GM19351 (cell line): ENCODE measurements around the gene DNAAF3.
"Not testable (repeated sequence)": the region's sequence is repeated elsewhere in the genome, so short reads cannot be mapped to it uniquely, and the experiment has no call there.

Experiments
- ATAC-seq: cut with Tn5 transposase; IDR thresholded peaks from one replicate; pipeline ENCODE4 v1.9.1; 2021; ENCODE audit warnings: mild to moderate bottlenecking, moderate library complexity; ENCODE audit not compliant: unreplicated experiment

Gene DNAAF3

GRCh38 chr19:55166530-55167268 is at the start of gene DNAAF3:
Gene DNAAF3 (minus strand): TSS chr19:55166613. CDS start chr19:55166413, 200 bp downstream.
- ATAC-seq: peak; percentile 82

- no peak for ATAC-seq
Measured at GRCh38 chr19:55213547-55213946, 47.1 kb upstream of the DNAAF3 start.

GRCh38 chr19:55212447-55212846 is 46.0 kb upstream of the DNAAF3 start:
- no peak for ATAC-seq

- ATAC-seq: no peak
Measured at GRCh38 chr19:55209693-55210472, 43.5 kb upstream of the DNAAF3 start.

GRCh38 chr19:55208880-55209692 is 42.7 kb upstream of the DNAAF3 start, which contains the start of gene PTPRH:
Gene PTPRH (minus strand): TSS chr19:55209501. CDS start chr19:55209433, 68 bp downstream.
- no peak for ATAC-seq

GRCh38 chr19:55206664-55207500 is 40.5 kb upstream of the DNAAF3 start:
- ATAC-seq: no peak

- not testable (repeated sequence) for ATAC-seq
Measured at GRCh38 chr19:55202199-55202598, 35.8 kb upstream of the DNAAF3 start.

GRCh38 chr19:55199620-55200204 is 33.3 kb upstream of the DNAAF3 start:
- ATAC-seq: no peak

GRCh38 chr19:55198651-55199050 is 32.2 kb upstream of the DNAAF3 start:
- no peak for ATAC-seq

GRCh38 chr19:55197528-55197927 is 31.1 kb upstream of the DNAAF3 start:
- no peak for ATAC-seq

GRCh38 chr19:55196803-55197202 is 30.4 kb upstream of the DNAAF3 start:
- no peak for ATAC-seq

- no peak for ATAC-seq
Measured at GRCh38 chr19:55193481-55193880, 27.1 kb upstream of the DNAAF3 start.

- ATAC-seq: no peak
Measured at GRCh38 chr19:55189403-55189835, 23.0 kb upstream of the DNAAF3 start.

GRCh38 chr19:55188625-55189024 is 22.2 kb upstream of the DNAAF3 start:
- no peak for ATAC-seq

- ATAC-seq: no peak
Measured at GRCh38 chr19:55186080-55186479, 19.7 kb upstream of the DNAAF3 start.

- no peak for ATAC-seq
Measured at GRCh38 chr19:55181740-55182139, 15.3 kb upstream of the DNAAF3 start.

GRCh38 chr19:55179606-55180484 is 13.4 kb upstream of the DNAAF3 start, which contains the start of gene SYT5:
Gene SYT5 (minus strand): TSS chr19:55180289. CDS start chr19:55179041, 1,248 bp downstream.
- ATAC-seq: no peak

- ATAC-seq: peak; percentile 83
Measured at GRCh38 chr19:55178781-55179599, 12.6 kb upstream of the DNAAF3 start.
